ENCODE results near the gene TRIM17.

DNA sequence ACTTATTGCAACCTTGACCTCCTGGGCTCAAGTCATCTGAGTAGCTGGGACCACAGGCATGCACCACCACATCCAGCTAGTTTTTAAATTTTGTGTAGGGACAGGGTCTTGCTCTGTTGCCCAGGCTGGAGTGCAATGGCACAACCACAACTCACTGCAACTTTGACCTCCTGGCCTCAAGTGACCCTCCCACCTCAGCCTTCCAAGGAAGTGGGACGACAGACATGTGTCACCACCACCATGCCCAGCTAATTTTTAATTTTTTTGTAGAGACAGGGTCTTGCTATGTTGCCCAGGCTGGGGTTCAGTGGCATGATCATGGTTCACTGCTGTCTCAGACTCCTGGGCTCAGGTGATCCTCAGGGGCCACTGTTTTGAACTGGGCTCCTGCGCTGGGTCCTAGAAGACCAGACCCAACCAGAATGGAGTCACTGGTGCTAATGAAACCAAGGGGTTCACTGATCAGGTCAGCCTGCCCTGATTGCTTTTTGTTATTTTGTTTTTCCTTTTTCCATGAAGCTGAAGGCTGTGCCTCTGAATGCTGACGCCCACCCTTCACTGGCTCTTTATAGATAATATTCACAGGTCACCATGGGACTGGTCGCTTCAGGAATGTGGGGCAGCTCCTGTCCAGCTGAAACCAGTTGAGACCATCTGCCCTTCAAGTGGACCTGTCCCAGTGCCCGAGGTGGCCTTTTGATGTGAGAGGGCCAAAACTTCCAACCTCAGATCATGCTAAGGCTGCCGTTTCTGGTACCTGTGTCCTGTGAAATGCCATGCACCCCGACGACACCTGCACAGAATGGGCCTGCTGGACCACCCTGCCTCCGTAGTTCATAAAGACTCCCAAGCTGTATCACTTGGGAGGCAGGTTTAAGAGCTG, 4.9 kb downstream of the TRIM17 start:
- TF ChIP-seq, protein P1, sequence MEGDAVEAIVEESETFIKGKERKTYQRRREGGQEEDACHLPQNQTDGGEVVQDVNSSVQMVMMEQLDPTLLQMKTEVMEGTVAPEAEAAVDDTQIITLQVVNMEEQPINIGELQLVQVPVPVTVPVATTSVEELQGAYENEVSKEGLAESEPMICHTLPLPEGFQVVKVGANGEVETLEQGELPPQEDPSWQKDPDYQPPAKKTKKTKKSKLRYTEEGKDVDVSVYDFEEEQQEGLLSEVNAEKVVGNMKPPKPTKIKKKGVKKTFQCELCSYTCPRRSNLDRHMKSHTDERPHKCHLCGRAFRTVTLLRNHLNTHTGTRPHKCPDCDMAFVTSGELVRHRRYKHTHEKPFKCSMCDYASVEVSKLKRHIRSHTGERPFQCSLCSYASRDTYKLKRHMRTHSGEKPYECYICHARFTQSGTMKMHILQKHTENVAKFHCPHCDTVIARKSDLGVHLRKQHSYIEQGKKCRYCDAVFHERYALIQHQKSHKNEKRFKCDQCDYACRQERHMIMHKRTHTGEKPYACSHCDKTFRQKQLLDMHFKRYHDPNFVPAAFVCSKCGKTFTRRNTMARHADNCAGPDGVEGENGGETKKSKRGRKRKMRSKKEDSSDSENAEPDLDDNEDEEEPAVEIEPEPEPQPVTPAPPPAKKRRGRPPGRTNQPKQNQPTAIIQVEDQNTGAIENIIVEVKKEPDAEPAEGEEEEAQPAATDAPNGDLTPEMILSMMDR (IDR thresholded peaks at IDR 0.05), result no peak
- TF ChIP-seq POLR2AphosphoS5 (IDR thresholded peaks at IDR 0.05) (no peak), POLR2A (IDR thresholded peaks at IDR 0.05) (no peak), EP300 (IDR thresholded peaks at IDR 0.05; ENCODE audit: low read depth) (no peak)
